Measurements from ENCODE around the gene MZT2B. TPM values are rescaled to one million over a fixed set of nuclear protein-coding genes. Genes with fewer than 3 reads are reported as not detected.

The MZT2B gene
- total and polyA plus RNA-seq, 9 of the 15 experiments (the other 6 are each of a cell fraction or from before 2014, with no cell fraction given) = 5.1 to 435 (median 102) TPM

DNA sequence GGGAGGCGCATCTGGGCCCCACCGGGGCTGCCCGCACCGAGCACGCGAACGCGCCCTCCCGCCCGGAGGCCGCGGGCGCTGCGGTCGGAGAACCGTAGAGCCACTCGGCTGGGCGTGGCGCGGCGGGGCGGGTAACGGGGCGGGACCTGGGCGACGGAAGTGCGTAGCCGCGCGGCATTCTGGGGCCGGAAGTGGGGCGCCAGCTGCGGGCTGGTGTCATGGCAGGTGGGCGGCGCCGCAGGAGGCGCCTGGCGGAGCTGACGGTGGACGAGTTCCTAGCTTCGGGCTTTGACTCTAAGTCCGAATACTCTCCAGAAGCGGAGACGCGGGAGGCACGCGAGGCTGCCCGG lies 47.1 kb downstream of the MZT2B start (continued):
- TF ChIP-seq, protein P1, sequence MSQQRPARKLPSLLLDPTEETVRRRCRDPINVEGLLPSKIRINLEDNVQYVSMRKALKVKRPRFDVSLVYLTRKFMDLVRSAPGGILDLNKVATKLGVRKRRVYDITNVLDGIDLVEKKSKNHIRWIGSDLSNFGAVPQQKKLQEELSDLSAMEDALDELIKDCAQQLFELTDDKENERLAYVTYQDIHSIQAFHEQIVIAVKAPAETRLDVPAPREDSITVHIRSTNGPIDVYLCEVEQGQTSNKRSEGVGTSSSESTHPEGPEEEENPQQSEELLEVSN (IDR thresholded peaks at IDR 0.05; ENCODE audit: borderline replicate concordance in 1 of 2, extremely low read depth in 1 of 2, insufficient read depth in 1 of 2, insufficient read length in 1 of 2, low read depth in 1 of 2, low read length in 1 of 2, poor library complexity in 1 of 2, severe bottlenecking in 1 of 2) = peak in 1 of 2 experiments; percentile 80
- TF ChIP-seq L3MBTL2 (IDR thresholded peaks at IDR 0.05) (peak; percentile 53; the same call in 1 of the 2 replicates), ZFX (CRISPR knock-in tag; IDR thresholded peaks at IDR 0.05) (peak; percentile 31; the same call in 1 of the 2 replicates), CXXC5 (CRISPR knock-in tag; IDR thresholded peaks at IDR 0.05) (peak; percentile 70), ETV5 (CRISPR knock-in tag; IDR thresholded peaks at IDR 0.05; ENCODE audit: low read depth) (peak; percentile 83)
- TF ChIP-seq, protein P2, sequence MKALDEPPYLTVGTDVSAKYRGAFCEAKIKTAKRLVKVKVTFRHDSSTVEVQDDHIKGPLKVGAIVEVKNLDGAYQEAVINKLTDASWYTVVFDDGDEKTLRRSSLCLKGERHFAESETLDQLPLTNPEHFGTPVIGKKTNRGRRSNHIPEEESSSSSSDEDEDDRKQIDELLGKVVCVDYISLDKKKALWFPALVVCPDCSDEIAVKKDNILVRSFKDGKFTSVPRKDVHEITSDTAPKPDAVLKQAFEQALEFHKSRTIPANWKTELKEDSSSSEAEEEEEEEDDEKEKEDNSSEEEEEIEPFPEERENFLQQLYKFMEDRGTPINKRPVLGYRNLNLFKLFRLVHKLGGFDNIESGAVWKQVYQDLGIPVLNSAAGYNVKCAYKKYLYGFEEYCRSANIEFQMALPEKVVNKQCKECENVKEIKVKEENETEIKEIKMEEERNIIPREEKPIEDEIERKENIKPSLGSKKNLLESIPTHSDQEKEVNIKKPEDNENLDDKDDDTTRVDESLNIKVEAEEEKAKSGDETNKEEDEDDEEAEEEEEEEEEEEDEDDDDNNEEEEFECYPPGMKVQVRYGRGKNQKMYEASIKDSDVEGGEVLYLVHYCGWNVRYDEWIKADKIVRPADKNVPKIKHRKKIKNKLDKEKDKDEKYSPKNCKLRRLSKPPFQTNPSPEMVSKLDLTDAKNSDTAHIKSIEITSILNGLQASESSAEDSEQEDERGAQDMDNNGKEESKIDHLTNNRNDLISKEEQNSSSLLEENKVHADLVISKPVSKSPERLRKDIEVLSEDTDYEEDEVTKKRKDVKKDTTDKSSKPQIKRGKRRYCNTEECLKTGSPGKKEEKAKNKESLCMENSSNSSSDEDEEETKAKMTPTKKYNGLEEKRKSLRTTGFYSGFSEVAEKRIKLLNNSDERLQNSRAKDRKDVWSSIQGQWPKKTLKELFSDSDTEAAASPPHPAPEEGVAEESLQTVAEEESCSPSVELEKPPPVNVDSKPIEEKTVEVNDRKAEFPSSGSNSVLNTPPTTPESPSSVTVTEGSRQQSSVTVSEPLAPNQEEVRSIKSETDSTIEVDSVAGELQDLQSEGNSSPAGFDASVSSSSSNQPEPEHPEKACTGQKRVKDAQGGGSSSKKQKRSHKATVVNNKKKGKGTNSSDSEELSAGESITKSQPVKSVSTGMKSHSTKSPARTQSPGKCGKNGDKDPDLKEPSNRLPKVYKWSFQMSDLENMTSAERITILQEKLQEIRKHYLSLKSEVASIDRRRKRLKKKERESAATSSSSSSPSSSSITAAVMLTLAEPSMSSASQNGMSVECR (CRISPR knock-in tag; IDR thresholded peaks at IDR 0.05) = 0 out of 2 replicates have a peak, but pooled peaks have one; percentile 18
- TF ChIP-seq, protein P3, sequence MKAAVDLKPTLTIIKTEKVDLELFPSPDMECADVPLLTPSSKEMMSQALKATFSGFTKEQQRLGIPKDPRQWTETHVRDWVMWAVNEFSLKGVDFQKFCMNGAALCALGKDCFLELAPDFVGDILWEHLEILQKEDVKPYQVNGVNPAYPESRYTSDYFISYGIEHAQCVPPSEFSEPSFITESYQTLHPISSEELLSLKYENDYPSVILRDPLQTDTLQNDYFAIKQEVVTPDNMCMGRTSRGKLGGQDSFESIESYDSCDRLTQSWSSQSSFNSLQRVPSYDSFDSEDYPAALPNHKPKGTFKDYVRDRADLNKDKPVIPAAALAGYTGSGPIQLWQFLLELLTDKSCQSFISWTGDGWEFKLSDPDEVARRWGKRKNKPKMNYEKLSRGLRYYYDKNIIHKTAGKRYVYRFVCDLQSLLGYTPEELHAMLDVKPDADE (conservative IDR thresholded peaks at IDR 0.05; ENCODE audit: control insufficient read depth, low read depth, low read length) = peak; percentile 25; the same call in 1 of the 2 replicates
- TF ChIP-seq, protein P4, sequence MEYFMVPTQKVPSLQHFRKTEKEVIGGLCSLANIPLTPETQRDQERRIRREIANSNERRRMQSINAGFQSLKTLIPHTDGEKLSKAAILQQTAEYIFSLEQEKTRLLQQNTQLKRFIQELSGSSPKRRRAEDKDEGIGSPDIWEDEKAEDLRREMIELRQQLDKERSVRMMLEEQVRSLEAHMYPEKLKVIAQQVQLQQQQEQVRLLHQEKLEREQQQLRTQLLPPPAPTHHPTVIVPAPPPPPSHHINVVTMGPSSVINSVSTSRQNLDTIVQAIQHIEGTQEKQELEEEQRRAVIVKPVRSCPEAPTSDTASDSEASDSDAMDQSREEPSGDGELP (CRISPR knock-in tag; IDR thresholded peaks at IDR 0.05; ENCODE audit: borderline replicate concordance) = peak; percentile 97
- TF ChIP-seq, protein P5, sequence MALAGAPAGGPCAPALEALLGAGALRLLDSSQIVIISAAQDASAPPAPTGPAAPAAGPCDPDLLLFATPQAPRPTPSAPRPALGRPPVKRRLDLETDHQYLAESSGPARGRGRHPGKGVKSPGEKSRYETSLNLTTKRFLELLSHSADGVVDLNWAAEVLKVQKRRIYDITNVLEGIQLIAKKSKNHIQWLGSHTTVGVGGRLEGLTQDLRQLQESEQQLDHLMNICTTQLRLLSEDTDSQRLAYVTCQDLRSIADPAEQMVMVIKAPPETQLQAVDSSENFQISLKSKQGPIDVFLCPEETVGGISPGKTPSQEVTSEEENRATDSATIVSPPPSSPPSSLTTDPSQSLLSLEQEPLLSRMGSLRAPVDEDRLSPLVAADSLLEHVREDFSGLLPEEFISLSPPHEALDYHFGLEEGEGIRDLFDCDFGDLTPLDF (CRISPR knock-in tag; IDR thresholded peaks at IDR 0.05) = peak; percentile 36; the same call in 1 of the 2 replicates

All from K562 (cell line).